Dendritic cell treated with granulocyte-macrophage colony-stimulating factor and Interleukin-4, amounts not matched to agents 40 ng/mL and 50 ng/mL, for 4 days (primary cell): Measurements from ENCODE around the gene GGTLC1.
"Not testable (repeated sequence)": the region's sequence is repeated elsewhere in the genome, so short reads cannot be mapped to it uniquely, and the experiment has no call there.

Experiments used
- H3K27ac Mint-ChIP-seq: one replicate; pipeline ENCODE4 v1.8.0; 2022; ENCODE audit warnings: mild to moderate bottlenecking, mixed read lengths
- H3K27me3 Mint-ChIP-seq: one replicate; pipeline ENCODE4 v1.8.0; 2022; ENCODE audit warnings: mild to moderate bottlenecking, mixed read lengths
- H3K36me3 Mint-ChIP-seq: one replicate; pipeline ENCODE4 v1.8.0; 2022; ENCODE audit warnings: low read depth, mixed read lengths
- H3K4me1 Mint-ChIP-seq: one replicate; pipeline ENCODE4 v1.8.0; 2022; ENCODE audit warnings: low read depth, mixed read lengths
- H3K4me3 Mint-ChIP-seq: one replicate; pipeline ENCODE4 v1.8.0; 2022; ENCODE audit warnings: mild to moderate bottlenecking, moderate library complexity, mixed read lengths
- H3K9me3 Mint-ChIP-seq: one replicate; pipeline ENCODE4 v1.8.0; 2022; ENCODE audit warnings: mixed read lengths
- intact Hi-C: fragments of 100-400 bp; cut with micrococcal nuclease; formaldehyde crosslinking; loops from one replicate; pipeline ENCODE4 v1.15.0; 2022

The GGTLC1 gene

DNA sequence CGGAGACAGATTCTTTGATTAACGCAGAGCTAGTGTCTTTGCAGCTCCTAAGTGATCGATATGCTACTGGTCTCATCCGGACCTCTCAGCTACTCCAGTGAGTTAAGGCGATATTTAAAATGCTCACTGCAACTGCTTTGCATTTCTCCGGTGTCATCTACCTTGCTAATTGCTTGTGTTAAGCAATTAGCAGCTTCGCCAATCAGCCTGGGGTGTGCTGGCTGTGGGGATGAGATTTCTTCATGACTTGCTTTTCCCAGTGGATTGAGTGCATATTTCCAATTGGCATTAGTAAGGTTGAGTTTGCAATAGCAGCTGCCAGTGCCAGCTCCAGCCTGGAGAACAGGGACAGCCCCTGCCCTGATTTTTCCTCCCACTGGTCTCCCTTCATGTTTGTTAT is 18.0 kb upstream of the GGTLC1 start:
- H3K4me1 Mint-ChIP-seq: peaks cover 14% of the 10 kb centered on the region
- H3K36me3 Mint-ChIP-seq: no peaks in the 10 kb centered on the region
- H3K9me3 Mint-ChIP-seq: no peaks in the 10 kb centered on the region
- intact Hi-C loops: no loop called here
- H3K27me3 Mint-ChIP-seq: peaks cover 1% of the 10 kb centered on the region
- H3K27ac Mint-ChIP-seq: no peak overlapping the region
- H3K4me3 Mint-ChIP-seq: no peak overlapping the region

DNA sequence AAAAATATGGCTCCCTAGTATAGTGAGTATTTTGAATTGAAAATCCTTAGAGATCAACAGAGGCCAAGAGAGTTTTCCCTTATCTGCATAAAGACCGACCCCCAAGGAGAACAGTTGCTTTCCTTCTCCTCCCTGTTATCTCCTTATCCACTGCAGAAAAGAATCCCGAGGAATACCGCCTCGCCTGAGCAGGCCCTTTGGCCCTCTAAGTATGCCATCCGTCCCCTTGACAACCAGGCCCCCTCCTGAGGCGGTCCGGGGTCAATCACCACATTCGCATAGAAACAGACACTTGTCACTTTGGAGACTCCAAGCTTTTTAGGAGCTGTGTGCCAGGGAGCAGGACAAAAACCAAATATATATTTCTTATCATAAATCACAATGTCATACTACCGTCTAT is 15.9 kb upstream of the GGTLC1 start:
- no peak overlapping the region for H3K27ac Mint-ChIP-seq
- no peaks in the 10 kb centered on the region for H3K9me3 Mint-ChIP-seq
- H3K4me1 Mint-ChIP-seq: no peaks in the 10 kb centered on the region
- H3K36me3 Mint-ChIP-seq: no peaks in the 10 kb centered on the region
- no peak overlapping the region for H3K4me3 Mint-ChIP-seq
- peaks cover 4% of the 10 kb centered on the region for H3K27me3 Mint-ChIP-seq
- intact Hi-C loops: no loop called here

DNA sequence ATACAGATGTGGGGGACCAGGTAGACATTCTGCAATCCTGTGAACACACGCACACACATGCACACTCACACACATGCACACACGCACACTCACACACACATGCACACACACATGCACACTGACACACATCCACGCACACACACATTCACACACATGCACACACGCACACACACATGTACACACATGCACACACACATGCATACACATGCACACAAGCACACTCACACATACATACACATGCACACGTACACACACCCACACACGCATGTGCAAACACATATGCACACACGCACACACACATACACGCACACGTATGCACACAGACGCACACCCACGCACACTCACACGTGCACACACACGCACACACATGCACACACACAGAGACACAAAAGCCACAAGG is 14.3 kb upstream of the GGTLC1 start:
- Mint-ChIP-seq H3K27ac (no peak overlapping the region), H3K36me3 (no peaks in the 10 kb centered on the region), H3K4me3 (no peak overlapping the region), H3K4me1 (no peaks in the 10 kb centered on the region), H3K9me3 (no peaks in the 10 kb centered on the region), H3K27me3 (peaks cover 4% of the 10 kb centered on the region)
- intact Hi-C loops: no loop called here

DNA sequence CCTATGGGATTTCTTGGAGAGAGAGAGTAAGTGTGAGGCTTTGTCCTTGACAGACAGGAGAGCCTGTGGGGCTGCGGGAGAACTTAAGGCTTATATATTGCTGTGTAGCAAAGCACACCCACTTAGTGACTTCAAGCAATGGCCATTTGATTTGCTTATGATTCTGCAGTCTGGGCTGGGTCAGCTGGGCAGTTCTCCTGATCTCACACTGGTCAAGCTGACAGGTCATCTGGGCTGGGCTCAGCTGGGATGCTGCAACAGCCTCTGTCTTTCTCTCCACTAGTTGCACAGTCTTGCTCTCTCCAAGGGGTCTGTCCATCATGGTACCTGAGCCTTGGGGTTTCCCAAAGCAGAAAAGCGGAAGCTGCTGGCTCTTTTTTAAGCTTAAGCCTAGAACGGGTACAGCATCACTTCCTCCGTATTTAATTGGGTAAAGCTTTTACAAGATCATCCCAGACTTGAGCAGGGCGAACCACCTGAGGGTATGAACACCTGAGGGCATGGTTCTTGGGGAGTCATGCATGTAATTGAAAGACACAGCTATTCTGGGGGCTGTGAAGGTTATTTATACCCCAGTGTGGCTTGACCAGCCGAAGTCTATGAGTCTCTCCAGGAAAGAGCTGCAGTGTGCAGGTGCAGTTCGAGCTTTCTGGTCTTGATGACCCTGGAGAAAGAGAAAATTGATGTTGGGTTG is 13.3 kb upstream of the GGTLC1 start:
- no peaks in the 10 kb centered on the region for H3K9me3 Mint-ChIP-seq
- H3K36me3 Mint-ChIP-seq: no peaks in the 10 kb centered on the region
- H3K4me3 Mint-ChIP-seq: no peak overlapping the region
- no peaks in the 10 kb centered on the region for H3K4me1 Mint-ChIP-seq
- intact Hi-C loops: no loop called here
- peaks cover 4% of the 10 kb centered on the region for H3K27me3 Mint-ChIP-seq
- no peak overlapping the region for H3K27ac Mint-ChIP-seq

DNA sequence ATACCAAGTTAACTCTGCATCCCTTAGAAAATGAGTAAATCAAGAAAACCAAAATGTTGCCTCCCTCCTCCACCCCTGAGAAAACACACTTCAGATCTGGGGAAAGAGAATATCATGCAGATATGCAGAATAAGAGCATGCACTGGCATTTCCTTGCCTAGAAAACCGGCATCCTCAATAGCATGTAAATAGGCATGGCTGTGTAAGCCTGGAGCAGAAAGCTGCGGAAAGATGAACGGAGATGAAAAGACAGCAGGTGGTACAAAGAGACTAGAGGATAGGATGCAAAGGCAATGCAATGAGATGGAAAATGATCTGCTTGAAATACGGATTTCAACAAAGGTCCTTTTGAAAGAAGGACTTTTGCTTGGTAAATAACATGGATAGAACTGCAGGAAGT is 10.3 kb upstream of the GGTLC1 start:
- intact Hi-C loops: loop anchor here (5.0 kb wide), 1 partner anchor 112 kb away; no protein-coding TSS in a partner anchor
- Mint-ChIP-seq H3K4me1 (no peaks in the 10 kb centered on the region), H3K9me3 (no peaks in the 10 kb centered on the region), H3K4me3 (no peak overlapping the region), H3K36me3 (no peaks in the 10 kb centered on the region), H3K27ac (no peak overlapping the region), H3K27me3 (peaks cover 4% of the 10 kb centered on the region)

DNA sequence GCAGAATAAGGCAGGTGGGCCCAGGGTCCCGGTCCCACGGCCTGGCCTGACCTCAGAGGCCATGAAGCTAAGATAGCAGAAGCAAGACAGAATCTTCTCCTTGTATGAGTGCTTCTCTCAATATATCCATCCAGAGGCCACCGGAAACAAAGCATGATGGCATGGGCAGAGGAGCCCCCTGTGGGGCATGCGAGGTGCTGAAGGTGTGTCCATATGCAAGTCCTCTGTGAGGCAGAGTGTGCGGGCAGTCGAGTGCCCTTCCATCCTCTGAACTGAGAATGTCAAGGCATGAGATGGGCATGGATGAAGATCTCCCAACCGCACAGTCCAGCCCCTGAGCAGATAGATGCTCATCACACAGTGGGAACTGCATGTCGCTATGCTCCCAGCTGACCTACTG is 9.8 kb upstream of the GGTLC1 start:
- Mint-ChIP-seq H3K4me1 (no peaks in the 10 kb centered on the region), H3K9me3 (no peaks in the 10 kb centered on the region), H3K27ac (no peak overlapping the region), H3K36me3 (no peaks in the 10 kb centered on the region), H3K27me3 (peaks cover 4% of the 10 kb centered on the region), H3K4me3 (no peak overlapping the region)
- intact Hi-C loops: loop anchor here (5.0 kb wide), 1 partner anchor 111 kb away; no protein-coding TSS in a partner anchor

DNA sequence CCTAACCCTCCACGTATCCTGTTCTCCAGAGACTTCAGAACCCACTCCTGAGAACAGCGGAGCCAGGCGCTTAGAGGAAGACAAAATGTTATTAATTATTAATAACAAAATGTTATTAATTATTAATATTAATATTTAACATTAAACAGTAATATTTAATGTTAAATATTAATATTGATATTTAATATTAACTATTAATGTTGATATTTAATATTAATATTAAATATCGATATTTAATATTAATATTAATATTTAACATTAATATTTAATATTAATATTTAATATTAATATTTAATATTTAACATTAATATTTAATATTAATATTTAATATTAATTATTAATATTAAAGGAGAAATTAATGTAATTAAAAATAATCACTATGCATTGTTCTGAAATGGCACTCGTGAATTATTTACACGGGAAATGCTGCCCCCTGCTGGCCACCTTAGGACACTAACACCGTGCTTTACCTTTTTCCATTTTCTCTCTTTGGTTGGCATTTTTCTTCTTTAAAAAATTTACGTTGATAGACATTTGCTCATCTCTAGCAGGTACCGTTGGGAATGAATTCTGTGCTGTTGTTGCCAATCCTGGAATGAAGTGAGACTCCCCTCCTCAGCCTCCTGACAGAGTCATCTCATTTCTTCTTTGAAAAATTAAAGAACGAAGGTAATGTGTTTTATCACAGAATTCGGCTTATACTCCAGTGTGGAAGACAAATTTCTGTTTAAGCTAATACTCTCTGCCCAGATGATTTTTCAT is 7.5 kb upstream of the GGTLC1 start:
- H3K27ac Mint-ChIP-seq: no peak overlapping the region
- no peaks in the 10 kb centered on the region for H3K9me3 Mint-ChIP-seq
- peaks cover 2% of the 10 kb centered on the region for H3K27me3 Mint-ChIP-seq
- H3K36me3 Mint-ChIP-seq: no peaks in the 10 kb centered on the region
- no peaks in the 10 kb centered on the region for H3K4me1 Mint-ChIP-seq
- H3K4me3 Mint-ChIP-seq: no peak overlapping the region
- intact Hi-C loops: loop anchor here (2.0 to 5.0 kb wide), 2 partner anchors 109 to 327 kb away; no protein-coding TSS in a partner anchor

DNA sequence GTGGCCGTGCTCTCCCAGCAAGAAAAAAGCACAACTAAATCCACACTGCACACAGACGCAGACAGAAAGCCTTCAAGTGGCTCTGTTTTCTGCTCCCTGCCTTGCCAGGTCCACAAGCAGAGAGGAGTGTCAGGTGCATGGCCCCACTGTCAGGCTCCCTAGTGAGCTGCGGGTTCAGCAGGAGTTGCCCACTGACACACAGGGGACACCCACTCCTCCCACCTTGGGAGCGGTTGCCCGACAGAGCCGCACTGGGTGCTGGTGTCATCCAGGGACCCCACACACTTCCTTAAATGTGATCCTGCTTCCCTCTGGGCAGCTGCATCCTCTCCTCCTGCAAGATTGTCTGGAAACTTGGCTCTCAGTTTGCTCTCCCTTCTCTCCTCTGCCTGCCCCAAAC is 6.7 kb upstream of the GGTLC1 start:
- H3K27me3 Mint-ChIP-seq, H3K36me3 Mint-ChIP-seq, H3K4me1 Mint-ChIP-seq, H3K27ac Mint-ChIP-seq, H3K4me3 Mint-ChIP-seq, H3K9me3 Mint-ChIP-seq: not testable (repeated sequence)
- intact Hi-C loops: loop anchor here (5.0 kb wide), 1 partner anchor 108 kb away; no protein-coding TSS in a partner anchor

DNA sequence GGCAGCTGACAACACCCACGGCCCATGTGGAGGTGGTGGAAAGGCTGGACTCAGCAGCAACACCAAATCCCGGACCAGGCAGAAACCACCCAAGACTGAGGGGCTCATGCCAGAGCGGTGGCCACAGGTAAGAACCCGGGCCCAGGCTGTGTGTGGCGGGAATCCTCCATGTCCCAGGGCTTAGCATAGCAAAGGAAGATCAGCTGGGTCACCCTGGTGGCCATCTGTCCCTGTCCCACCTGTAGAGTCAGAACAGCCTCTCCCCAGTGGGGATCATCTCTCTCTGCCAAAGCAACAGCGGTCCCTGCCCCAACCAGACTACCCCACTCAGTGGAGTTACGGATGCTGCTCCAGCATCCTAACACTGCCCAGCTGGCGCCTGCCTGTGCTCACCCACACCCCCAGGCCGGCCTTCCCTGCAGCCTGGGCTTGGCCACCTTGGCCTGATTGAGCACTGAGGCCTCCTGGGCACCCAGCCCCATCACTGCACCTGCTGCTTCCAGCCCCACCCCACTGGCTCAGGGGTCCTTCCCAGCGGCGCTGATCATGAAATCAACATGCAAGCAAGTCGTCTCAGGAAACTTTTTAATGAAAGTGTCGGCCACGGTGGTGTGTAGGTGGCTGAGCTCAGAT is 5.5 kb upstream of the GGTLC1 start:
- H3K4me3 Mint-ChIP-seq, H3K4me1 Mint-ChIP-seq, H3K27me3 Mint-ChIP-seq, H3K36me3 Mint-ChIP-seq, intact Hi-C loops, H3K27ac Mint-ChIP-seq, H3K9me3 Mint-ChIP-seq: not testable (repeated sequence)

DNA sequence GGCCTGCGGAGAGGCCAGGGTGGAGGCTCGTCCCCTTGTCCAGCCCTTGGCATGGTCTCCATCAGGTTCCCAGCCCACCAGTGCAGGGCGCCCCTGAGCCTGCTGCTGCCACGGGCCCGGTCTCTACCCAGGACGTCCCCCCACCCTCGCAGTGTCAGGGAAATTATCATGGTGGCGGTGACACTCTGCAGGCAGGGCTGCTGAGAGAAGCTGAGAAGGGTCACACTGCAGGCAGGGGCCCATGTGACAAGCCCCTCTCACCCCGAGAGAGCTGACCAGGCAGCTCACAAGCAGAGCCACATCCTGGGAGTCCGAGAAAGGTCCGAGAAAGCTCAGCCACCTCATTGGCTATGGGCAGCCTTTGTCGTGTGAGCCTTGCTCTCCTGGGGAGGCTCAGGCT is 4.9 kb upstream of the GGTLC1 start:
- H3K9me3 Mint-ChIP-seq, H3K27me3 Mint-ChIP-seq, H3K4me1 Mint-ChIP-seq, H3K27ac Mint-ChIP-seq, H3K36me3 Mint-ChIP-seq, intact Hi-C loops, H3K4me3 Mint-ChIP-seq: not testable (repeated sequence)

DNA sequence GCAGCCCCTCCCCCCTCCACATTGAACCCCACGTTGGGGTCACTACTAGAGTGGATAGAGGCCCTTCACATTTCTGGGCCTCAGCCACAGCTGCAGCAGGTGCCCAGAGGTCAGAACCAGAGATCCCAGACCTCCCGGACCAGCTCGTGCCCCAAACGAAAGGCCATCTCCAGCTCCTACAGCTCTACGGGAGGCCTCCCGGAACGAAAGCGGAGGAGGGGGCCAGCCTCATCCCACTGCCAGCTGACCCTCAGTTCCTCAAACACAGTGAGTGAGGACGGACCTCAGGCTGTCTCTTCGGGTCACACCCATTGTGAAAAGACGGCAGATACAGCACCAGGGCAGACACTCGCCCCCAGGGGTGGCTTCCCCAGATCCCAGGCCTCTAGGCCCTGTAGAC is 1.7 kb upstream of the GGTLC1 start:
- intact Hi-C loops: not testable (repeated sequence)

DNA sequence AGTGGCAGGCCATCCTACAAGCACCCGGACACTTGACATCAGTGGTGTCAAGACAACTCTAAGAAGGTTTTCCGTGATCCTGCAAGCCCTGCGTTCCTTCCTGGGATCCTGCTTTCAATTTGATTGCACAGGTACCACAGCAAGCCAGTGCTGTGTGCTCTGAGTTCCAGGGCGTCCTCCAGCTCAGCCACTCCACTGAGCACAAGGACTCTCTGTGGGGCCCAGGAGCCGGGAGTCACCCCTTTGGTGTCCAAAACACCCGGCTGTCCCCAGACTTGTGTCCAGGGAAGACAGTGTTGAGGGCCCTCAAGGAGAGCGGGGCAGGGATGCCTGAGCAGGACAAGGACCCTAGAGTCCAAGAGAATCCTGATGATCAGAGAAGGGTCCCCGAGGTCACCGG is 387 bp upstream of the GGTLC1 start:
- H3K27me3 Mint-ChIP-seq, H3K4me1 Mint-ChIP-seq, H3K4me3 Mint-ChIP-seq, H3K9me3 Mint-ChIP-seq, H3K27ac Mint-ChIP-seq, intact Hi-C loops, H3K36me3 Mint-ChIP-seq: not testable (repeated sequence)

More for the DNA sequence above, 1.7 kb upstream of the GGTLC1 start:
- H3K4me1 Mint-ChIP-seq, H3K27me3 Mint-ChIP-seq, H3K9me3 Mint-ChIP-seq, H3K36me3 Mint-ChIP-seq, H3K27ac Mint-ChIP-seq, H3K4me3 Mint-ChIP-seq: not testable (repeated sequence)

DNA sequence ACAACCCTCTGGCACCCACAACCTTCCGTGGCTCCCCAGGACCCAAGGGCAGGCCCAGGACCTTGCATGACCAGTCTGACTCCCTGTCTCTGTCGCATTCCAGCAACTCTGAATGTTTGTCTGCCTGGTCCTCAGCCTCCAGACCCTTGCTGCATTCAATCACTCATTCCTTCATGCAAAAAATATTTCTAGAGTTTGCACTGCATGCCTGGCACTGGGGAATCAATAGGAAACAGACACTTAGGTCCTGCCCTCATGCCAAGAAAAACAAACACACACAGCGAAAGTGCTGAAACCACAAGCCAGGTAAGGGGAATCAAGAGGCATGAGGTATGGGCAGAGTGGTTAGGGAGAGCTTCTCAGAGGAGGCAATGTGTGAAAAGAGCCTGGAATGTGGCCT is 1.9 kb downstream of the GGTLC1 start:
- intact Hi-C loops, H3K36me3 Mint-ChIP-seq, H3K9me3 Mint-ChIP-seq, H3K4me3 Mint-ChIP-seq, H3K27ac Mint-ChIP-seq, H3K27me3 Mint-ChIP-seq, H3K4me1 Mint-ChIP-seq: not testable (repeated sequence)

DNA sequence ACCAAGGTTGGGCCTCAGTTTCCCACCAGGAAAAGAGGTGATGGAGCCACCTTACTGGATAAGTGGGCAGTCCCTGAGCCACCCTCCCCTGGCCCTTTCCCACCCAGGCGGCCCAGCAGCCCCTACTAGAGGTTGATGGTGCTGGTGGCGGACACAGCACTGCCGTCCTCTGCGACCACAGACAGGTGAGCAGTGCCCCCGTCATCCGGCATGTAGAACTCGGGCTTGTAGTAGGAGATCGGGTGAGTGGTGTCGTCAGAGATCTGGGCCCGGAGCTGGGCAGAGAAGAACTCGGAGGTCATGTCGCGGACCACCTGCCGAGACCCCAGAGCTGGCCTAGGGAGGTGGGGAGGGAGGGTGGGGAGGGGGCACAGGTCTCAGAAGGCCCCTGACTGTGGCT is 2.3 kb downstream of the GGTLC1 start:
- H3K27me3 Mint-ChIP-seq, H3K9me3 Mint-ChIP-seq, H3K4me3 Mint-ChIP-seq, H3K27ac Mint-ChIP-seq, H3K36me3 Mint-ChIP-seq, intact Hi-C loops, H3K4me1 Mint-ChIP-seq: not testable (repeated sequence)
